ENCODE results near the gene RABEP1.
"Not testable (repeated sequence)": the region's sequence is repeated elsewhere in the genome, so short reads cannot be mapped to it uniquely, and the experiment has no call there.

Gene RABEP1

DNA sequence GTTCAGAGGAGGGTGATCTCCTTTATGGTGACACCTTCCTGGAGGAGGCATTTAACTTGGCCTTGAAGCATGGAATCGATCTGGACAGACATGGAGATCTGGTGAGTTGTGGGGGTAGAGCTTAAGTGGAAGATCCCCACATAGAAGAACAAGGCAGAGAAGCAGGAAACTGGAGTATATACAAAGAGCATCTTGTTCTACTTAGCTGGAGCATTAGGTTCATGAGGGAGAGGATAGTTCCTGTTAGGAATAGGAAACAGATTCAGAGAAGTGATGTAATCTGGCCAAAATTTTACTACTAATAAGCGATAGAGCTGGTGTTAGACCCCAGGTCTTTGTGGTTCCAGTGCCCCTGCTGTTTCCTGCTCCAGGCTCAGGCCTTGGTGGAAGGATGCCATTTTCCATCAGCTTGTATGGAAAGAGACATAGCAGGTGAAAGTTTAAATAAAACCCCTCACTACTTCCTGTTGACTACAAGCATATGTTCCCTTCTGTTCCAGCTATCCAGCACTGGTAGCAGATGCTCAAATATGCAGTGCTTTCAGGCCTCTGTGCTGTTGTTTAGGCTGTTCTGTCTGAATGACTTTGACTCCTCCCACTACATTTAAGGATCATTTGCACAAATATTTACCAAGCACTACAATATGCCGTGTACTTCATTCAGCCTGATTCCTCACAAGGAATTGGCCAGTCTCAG is 147.3 kb downstream of the RABEP1 start:
- DNase-seq = no peak

DNA sequence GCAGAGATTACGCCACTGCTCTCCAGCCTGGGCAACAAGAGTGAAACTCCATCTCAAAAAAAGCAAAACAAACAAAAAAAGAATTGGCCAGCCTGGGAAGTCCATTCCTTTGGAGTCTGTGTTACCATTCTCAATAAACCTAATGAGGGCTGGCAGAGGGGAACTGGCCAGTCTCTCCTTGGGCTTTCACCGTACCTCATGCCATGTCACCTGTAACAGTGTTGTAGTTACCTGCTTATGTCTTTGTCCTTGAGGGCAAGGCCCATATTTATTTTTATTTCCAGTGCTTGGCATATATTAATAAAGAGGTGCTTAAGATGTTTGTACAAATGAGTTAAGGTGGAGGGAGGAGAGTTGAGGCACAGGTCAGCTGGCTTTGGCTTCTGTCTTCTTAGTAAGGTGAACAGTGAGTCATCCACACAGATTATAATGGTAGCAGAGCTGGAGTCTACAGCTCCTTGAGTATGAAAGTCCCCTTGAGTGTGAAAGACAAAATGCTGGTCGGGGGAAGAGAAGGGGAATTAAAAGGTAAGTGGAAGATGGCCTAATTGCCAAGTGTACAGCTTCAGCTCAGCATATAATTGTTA is 148.4 kb downstream of the RABEP1 start:
- no peak for DNase-seq

DNA sequence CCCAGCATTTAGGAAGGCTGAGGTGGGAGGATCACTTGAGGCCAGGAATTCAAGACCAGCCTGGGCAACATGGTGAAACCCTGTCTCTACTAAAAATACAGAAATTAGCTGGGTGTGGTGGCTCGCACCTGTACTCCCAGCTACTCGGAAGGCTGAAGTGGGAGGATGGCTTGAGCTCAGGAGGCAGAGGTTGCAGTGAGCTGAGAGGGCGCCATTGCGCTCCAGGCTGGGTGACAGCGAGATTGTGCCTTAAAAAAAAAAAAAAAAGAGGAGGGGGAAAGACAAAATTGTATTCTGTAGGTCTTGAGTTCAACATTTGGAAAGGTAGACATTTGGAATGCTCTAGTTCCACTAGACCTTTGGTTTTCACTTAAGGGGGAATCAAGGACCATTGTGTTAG is 149.2 kb downstream of the RABEP1 start:
- not testable (repeated sequence) for DNase-seq

DNA sequence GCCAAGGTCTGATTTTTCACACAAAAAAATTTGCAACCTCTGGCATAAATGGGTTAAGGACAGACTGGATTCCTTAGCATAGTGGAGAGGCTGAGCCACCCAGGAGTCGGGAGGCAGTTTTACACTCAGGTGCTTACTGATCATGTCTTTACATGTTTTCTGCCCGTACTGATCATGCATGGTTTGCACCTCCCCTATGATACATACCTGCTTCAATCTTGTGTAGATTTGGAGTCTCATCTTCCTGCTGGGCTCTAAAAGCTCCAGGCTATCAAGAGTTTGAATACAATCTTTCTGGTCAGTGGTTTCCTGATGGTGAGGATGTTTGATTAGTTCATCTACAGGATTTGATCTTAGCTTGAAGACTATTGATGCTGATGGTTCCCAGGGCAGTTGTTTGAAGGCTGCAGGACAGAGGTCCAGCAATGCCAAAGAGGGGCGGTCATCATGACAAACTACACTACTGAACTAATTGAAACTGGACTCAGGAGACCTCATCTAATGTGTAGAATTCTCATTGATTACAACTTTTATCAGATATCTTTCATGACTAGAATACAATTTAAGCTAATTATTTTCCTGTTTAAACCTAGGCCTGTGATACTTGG is 150.0 kb downstream of the RABEP1 start:
- no peak for DNase-seq

DNA sequence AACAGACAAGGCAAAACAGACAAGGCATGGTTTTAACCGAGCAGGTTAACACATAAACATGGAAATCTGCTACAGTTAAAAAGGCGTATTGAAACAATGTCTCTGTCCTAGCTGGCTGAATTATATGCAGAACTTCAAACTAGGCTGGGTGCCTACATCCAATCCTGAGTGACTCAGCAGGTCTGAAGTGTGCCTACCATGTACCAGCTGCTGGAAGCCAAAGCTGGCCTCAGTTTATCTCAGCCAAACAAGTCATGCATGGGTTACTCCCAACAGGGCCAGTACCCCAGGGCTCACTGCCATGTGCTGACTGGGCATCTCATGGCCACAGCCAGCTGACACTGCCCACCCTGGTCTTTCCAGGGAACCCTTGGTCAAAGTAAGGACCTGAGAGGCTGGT is 152.9 kb downstream of the RABEP1 start:
- no peak for DNase-seq
